HG03439 (cell line): ENCODE results near the gene ADAM33.

ENCODE experiments used
- ATAC-seq: cut with Tn5 transposase; IDR thresholded peaks from one replicate; pipeline ENCODE4 v1.9.1; 2021; ENCODE audit warnings: mild to moderate bottlenecking, moderate library complexity; ENCODE audit not compliant: unreplicated experiment

ADAM33 gene

GRCh38 chr20:3707508-3707899 lies 25.7 kb upstream of the ADAM33 start:
- no peak for ATAC-seq

DNA sequence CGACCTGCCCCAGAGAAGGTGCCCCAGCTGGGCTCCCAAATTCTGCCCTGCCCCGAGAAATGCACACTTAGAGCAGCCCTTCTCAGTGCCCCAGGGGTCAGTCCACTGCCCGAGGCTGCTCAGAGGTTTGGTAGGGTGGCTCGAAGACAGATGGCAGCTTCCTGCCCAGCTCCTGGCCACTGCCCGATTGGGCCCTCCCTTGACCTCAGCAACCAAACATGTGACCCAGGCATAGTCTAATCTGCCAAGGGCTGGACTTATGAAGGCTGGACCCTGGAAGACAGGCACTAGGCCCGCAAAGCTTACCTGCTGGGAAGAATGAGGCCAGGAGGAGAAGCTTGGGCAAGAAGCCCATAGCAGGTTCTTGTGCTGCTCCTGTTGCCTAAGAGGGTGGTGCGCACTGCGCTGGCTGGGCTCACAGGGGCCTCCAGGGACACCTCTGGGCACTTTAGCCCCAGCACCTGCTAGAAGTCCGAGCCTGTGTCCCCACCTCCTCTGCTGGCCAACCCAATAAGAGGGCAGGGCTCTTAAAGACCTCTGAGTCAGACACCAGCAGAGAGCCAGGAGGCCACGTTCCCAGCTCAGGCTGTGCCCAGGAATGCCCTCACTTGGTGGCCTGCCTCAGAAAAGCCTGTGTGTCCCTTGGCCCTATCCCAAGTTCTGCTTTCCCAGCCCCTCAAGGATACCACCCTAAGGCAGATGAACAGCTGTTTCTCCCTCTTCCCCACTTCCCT lies 25.1 kb upstream of the ADAM33 start:
- no peak for ATAC-seq

GRCh38 chr20:3705970-3706739 lies 24.3 kb upstream of the ADAM33 start:
- ATAC-seq = no peak

DNA sequence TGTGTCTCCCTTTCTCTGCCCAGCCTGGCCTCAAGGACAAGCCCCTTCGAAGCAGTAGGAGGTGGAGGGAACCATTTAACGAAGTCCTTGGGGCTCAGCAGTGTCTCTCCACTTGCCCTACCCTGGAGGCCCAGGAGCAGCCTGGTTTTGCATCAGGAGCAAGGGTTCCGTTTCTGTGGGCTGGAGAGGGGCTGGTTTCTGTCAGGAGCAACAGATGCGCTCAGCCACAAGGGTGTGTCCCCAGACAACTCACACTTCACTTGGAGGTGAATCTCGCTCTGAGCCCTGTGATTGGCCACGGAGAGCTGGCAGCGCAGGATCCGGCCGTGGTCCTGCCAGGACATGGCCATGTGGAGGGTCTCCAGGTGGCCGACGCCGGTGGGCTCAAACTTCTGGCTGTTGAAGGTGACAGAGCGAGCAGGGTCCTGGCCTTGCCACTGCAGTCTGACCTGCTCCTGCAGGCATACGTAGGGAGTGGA lies 23.7 kb upstream of the ADAM33 start:
- no peak for ATAC-seq

DNA sequence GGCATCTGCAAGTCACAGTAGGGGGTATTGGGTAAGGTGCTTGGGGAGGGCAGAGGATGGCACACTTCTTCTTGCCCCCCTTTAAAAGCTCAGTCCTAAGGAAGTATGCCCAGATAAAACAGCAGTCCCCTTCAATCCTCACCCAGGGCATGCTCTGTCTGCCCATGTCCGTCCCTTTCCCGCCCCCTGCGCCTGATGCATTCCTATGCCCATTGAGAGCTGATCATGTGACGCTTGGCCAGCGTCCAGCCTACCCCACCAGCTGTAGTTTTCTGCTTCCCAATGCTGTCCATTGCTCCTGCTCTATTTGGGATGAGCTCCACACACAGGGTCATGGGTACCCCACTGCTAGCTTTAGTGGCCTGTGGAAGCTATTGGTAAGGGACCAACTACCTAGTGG lies 22.3 kb upstream of the ADAM33 start:
- ATAC-seq = no peak

GRCh38 chr20:3702611-3703391 lies 21.0 kb upstream of the ADAM33 start:
- ATAC-seq = no peak

DNA sequence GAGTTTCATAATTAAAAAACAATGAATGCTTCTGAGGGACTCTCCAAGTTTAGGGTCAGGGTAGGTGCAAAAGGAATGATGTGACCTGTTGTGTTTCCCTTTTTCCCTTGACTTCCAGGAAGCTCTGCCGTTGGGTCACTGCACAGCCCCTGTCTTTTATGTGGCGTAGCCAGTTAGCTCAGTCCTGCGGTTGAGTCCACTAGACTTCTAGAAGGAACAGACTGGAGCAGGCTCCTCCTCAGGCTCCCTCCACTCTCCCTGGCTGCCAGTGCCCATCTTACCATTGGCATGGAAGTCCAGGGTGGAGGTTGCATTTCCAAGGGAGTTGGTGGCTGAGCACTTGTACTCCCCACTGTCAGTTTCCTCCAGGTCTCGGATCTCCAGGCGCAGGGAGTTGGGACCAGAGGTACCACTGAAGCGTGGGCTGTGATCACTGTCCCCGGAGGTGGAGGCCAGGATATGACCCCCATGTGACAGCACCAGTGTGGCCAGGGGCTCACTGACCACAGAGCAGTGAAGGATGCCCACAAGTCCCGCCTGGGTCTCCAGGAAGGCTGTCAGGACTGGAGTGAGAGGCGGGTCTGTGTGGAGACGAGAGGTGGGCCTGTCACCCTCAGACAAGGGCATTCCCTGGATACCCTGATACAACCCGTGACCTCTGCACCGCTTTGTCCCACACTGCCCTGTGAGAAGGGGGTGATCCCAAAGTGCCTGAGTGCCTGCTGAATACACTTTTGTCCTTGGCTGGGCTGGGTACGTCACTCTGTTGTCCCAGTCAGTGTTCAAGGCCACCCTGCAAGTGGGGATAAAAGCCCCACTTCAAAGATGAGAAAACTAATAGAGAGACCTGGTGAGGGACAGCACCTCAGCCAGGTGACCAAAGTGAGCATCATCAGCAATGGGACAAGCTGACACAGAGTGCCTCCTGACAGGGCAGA lies 19.5 kb upstream of the ADAM33 start:
- no peak for ATAC-seq

DNA sequence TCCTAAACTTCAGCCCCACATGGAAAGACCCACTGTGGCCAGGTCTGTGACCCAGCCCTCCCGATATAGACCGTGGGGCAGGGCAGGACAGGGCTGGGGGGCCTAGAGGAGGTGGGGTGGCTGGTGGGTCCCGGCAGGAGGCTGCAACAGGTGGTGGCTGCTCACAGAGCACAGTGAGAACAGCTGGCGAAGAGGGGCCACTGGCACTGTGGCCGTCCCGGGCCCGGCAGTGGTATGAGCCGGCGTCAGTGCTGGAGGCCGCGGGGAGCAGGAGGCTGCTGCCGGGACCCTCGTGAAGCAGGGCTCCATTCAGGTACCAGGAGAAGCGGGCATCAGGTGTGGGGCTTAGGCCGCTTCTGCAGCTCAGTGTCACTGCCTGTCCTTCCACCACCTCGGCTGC lies 17.2 kb upstream of the ADAM33 start:
- no peak for ATAC-seq

GRCh38 chr20:3698591-3699001 lies 16.8 kb upstream of the ADAM33 start:
- ATAC-seq = no peak

- no peak for ATAC-seq
Observed at GRCh38 chr20:3697588-3698305, 15.9 kb upstream of the ADAM33 start.

DNA sequence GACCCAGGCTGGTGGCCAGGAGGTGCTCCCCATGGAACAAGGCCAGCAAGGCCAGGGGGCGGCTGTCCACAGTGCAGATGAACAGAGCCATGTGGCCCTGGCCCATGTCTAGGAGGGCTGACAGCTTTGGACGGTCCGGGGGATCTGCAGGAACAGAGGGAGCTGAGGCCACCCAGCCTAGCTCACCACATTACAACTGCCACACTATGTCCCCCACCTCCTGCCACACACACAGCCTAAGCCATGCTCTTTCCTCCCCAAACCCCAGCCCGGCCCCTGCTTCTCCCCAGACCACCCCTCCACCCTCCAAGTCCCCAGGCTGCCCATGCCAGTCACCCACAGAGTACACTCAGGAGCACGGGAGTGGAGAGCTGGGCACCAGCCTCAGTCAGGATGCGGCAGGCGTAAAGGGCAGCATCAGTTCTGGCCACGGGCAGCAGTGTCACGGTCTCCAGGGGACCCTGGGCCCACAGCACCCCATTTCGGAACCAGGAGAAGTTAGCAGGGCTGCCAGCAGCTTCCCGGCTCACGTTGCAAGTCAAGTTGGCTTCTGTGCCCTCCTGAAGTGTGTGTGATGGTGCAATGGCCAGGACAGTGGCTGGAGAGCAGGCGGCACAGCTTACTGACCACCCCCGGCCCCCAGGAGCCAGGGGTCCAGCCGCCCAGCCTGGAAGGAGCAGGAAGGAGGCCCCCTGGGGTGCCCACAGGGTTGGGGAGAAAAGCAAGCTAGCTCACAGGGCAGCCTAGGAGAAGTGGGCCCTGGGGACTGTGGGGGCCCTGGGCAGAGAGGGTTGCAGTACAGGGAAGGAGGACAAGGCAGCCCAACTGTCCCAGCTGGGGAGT lies 15.2 kb upstream of the ADAM33 start:
- ATAC-seq = no peak

GRCh38 chr20:3696200-3696599 lies 14.4 kb upstream of the ADAM33 start:
- ATAC-seq = no peak

DNA sequence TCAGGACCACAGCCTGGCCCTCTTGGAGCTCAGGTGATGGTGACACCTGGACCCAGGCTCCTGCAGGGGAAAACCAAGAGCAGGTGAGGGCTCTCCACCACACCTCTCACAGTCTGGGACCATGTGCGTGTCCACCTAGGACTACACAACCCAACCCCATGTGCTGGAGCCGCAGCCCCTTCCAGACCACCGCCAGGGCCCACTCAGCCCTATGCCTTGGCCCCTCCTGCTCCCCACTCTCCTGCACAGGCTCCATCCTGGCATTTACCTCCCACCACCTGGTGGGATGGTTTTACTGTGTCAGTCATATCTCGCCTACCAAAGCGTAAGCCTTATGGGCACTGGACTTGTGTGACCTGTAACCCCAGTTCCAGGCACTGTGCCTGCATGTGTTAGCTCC lies 13.1 kb upstream of the ADAM33 start:
- no peak for ATAC-seq

DNA sequence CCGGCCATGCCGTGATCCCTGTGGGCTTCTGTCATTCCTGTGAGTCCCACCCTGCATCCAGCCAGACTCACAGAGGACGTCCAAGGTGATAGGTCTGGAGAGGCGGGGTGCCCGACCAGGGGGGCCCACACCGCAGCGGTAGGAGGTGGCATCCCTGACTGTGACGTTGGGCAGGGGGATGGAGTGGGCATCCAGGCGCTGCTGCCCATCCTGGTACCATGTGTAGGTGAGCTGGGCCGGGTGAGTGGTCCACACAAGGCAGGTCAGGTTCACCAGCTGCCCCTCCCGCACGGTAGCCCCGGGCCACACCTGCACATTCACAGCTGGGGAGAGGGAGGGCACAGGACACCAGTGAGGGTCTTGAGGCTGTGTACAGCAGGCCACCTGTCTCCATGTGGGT lies 11.6 kb upstream of the ADAM33 start:
- no peak for ATAC-seq

DNA sequence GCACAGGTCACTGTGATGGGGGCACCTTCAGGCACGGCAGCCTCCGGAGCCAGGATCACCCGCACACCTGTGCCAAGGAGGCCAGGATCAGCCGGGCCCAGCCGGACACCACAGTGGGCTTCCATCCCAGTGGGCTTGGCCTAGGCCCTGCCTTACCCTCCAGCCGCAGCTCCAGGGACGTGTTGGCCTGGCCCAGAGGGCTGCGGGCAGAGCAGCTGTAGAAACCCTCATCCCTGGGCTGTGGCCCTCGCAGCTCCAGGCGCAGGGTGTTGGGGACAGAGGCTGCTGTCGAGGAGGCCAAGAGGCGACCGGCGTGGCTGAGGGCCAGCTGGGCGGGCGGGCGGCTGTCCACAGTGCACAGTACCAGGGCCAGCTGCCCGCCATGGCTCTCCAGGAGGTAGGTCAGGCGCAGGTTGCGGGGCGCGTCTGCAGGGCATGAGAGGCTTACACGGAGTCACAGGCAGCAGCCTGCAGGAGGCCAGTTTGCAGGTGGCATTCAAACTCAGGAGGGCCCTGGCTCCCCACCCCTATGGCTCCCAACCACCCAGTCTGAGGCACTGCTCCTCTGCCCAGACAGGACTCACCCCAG lies 11.0 kb upstream of the ADAM33 start:
- no peak for ATAC-seq

DNA sequence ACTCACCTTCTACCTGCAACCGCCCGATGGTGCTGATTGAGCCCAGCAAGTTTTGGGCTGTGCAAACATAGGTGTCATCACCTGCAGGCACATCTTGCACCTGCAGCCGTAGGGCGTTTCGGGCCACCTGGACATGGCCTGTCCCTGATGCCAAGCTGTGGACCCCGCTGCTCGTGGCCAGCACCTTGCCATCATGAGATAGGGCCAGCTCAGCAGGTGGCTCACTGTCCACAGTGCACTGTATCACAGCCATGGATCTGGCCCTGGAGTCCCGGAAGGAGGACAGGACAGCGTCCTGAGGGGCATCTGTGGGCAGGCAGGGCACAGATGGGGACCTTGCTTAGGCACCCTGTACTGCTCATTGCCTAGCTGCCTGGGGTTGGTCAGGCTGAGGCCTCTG lies 10.1 kb upstream of the ADAM33 start:
- ATAC-seq = no peak

DNA sequence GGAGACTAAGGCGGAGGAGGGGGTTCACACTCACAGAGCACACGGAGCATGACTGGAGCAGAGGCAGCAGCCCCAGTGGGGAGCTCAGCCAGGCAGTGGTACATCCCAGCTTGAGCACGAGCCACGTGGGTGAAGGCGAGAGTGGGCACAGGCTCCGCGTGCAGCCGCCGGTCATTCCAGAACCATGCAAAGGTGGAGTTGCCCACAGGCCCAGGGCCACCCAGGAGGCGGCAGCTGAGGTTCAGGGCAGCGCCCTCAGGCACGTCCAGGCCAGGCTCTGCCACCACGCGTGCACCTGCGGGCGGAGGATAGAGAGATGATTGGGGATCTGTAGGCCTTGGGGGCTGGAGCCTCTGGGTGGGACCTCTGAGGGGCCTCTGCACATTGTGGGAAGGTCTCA lies 9.5 kb upstream of the ADAM33 start:
- ATAC-seq = no peak

DNA sequence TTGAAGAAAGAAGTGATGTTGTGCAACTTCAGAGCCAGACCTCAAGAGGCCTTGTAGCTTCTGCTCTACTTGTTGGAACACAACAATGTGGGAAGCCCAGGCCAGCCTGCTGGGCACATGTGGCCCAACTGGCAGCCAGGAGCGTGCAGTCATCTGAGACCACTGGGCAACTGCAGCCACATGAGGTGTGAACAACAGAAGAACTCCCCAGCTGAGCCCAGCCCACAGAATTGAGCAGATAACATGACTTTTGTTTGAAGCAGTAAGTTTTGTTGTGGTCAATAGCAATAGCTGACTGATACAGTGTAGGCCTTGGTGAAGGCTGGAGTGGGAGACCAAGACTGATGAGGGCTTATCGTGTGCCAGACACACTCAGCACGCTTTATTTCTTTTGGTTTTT lies 8.6 kb upstream of the ADAM33 start:
- no peak for ATAC-seq

DNA sequence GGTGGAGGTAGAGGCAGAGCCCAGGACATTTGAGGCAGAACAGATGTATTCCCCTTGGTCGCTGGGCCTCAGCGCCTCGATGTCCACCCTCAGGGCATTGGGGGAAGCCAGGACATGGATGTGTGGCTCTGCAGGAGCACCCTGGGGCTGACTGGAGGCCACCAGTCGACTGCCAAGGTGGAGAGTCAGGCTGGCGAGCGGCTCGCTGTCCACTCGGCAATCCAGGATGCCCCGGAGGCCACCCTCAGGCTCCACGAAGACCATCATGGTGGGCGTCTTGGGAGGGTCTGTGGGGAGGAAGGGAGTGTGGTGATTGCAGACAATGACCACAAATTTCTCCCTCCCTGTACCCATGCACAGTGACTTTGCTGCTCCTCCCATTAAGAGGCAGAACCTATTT lies 8.2 kb upstream of the ADAM33 start:
- ATAC-seq = no peak
